Measurements from ENCODE around the gene DNER.

DNA sequence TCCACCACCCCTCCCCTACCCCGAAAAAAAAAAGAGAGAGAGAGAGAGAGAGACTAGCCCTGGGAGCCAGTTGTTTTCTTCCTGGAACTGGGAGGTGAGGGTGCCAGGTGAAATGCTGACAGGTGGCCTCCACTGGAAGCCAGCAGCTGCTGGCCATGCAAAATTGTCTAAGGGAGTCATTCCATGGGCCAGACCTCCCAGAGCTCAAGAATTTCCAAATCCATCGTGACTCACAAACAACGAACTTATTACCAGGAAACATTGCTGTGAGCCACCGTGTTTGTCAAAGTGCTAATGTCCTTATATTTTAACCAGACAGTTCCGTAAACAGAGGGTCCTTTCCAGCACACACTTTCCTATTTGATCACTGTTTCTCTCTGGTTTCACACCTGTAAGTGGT, 374.7 kb downstream of the DNER start:
- TF ChIP-seq, protein P1, sequence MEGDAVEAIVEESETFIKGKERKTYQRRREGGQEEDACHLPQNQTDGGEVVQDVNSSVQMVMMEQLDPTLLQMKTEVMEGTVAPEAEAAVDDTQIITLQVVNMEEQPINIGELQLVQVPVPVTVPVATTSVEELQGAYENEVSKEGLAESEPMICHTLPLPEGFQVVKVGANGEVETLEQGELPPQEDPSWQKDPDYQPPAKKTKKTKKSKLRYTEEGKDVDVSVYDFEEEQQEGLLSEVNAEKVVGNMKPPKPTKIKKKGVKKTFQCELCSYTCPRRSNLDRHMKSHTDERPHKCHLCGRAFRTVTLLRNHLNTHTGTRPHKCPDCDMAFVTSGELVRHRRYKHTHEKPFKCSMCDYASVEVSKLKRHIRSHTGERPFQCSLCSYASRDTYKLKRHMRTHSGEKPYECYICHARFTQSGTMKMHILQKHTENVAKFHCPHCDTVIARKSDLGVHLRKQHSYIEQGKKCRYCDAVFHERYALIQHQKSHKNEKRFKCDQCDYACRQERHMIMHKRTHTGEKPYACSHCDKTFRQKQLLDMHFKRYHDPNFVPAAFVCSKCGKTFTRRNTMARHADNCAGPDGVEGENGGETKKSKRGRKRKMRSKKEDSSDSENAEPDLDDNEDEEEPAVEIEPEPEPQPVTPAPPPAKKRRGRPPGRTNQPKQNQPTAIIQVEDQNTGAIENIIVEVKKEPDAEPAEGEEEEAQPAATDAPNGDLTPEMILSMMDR (IDR thresholded peaks at IDR 0.05 in 2 of 3, conservative IDR thresholded peaks at IDR 0.05 in 1 of 3; ENCODE audit: control insufficient read depth in 2 of 3, extremely low read depth in 1 of 3, insufficient read depth in 1 of 3, low read depth in 3 of 3, low read length in 3 of 3) = no peak
- no peak for TF ChIP-seq USF1 (IDR thresholded peaks at IDR 0.05; ENCODE audit: borderline replicate concordance, extremely low read length, insufficient read depth, low read depth, low read length)
- TF ChIP-seq EP300 (IDR thresholded peaks at IDR 0.05; ENCODE audit: borderline replicate concordance in 1 of 2, control insufficient read depth in 1 of 2, low read depth in 2 of 2, low read length in 2 of 2) = no peak
- TF ChIP-seq POLR2AphosphoS5 (IDR thresholded peaks at IDR 0.05; ENCODE audit: low read length) = no peak
- no peak for TF ChIP-seq NR2C2 (IDR thresholded peaks at IDR 0.05; ENCODE audit: borderline replicate concordance, control insufficient read depth, insufficient read length, low read depth)
- TF ChIP-seq STAT3 (IDR thresholded peaks at IDR 0.05; ENCODE audit: low read depth, low read length) = no peak
- TF ChIP-seq EZH2 (IDR thresholded peaks at IDR 0.05; ENCODE audit: borderline replicate concordance, control insufficient read depth, low read depth, low read length) = no peak
- no peak for TF ChIP-seq RAD21 (IDR thresholded peaks at IDR 0.05; ENCODE audit: insufficient read depth, low read depth, low read length)
- TF ChIP-seq JUND (IDR thresholded peaks at IDR 0.05; ENCODE audit: low read depth, low read length) = no peak
- no peak for TF ChIP-seq ZNF24 (IDR thresholded peaks at IDR 0.05)
- no peak for TF ChIP-seq GABPA (IDR thresholded peaks at IDR 0.05; ENCODE audit: low read depth)
- TF ChIP-seq FOXM1 (IDR thresholded peaks at IDR 0.05; ENCODE audit: low read depth, low read length) = no peak
